ENCODE results near the gene CDH1. TPM values are rescaled to one million over a fixed set of nuclear protein-coding genes. Genes with fewer than 3 reads are reported as not detected.
"Not testable (repeated sequence)": the region's sequence is repeated elsewhere in the genome, so short reads cannot be mapped to it uniquely, and the experiment has no call there.

Gene CDH1
- total RNA-seq, 1 donor from 2014 or later = not detected

DNA sequence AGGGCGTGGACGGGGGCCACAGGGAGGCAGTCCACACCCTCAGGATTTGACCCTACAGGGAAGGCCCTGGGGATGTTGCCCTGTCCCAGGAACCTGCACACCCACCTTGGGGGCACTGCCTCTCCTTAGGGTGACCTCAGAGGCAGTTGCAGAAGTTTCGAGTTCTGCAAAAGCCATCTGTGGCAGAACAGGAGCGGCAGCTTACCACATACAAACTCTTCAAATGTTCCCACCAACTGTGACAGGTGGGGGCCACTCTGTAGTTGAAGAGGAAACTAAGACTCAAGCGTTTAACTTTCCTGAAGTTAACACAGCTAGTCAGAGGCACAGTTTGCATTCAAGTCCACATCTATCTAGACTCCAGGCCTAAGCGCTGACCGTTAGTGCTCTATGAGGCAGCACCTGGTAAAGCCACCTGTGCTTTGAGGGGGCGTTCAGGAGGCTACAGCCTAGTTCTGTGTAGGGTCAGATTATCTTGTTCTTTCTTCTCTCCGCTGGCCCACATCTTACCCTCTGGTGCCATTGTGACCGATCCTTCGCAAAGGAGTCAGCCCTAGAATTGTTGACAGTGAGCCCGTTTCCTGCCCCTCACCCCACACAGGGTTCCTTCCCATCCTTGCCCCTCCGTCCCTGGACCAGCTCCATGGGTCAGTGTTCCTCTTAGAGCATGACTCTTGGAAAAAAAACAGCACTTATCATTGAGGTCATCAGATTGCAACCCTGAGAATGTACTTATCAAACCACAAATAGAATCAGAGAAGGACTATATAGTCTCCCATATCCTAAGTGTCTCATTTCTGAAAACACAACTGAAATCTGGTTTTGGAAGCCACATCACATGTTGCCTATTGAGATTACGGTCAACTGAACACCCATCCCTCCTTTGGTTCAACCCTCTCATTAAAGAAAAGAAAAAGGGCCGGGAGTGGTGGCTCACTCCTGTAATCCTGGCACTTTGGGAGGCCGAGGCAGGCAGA is 45.4 kb downstream of the CDH1 start:
- intact Hi-C loops (cut with DNase I) = no loop called here
- DNase-seq (ENCODE audit: missing footprints) (no peak), ATAC-seq (no peak)

DNA sequence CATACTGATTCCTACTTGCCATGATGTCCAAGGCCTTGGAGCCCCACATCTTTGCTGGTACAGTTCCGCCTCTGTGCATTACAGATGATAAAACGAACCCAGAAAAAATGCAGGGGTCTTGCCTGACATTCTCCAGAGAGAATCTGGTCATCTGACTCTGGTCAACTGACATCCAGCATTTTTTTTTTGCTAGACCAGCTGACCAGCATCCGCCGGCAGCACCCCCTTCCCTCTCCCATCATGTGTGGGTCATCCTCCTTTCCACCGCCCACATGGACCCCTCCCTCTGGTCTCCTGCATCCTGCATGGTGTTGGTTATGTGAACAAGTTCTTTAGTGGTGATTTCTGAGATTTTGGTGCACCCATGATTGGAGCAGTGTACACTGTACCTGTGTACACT is 47.1 kb downstream of the CDH1 start:
- no peak for DNase-seq (ENCODE audit: missing footprints)
- ATAC-seq = no peak
- intact Hi-C loops (cut with DNase I) = no loop called here

DNA sequence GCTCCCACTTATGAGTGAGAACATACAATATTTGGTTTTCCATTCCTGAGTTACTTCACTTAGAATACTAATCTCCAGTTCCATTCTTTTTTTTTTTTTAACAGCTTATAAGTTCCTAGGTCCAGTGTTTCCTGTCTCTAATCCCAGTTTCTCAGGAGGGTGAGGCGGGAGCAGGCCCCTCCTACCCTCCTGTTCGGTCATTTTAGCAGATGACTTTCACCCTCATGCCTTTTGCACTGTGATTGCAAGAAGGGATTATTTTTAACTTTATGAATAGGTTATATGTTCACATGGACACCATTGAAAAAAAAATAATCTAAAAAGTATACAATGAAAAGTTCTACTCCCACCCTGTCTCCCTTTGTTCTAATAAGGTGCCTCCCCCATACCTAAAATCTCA is 47.6 kb downstream of the CDH1 start:
- intact Hi-C loops (cut with DNase I) = no loop called here
- DNase-seq (ENCODE audit: missing footprints) = no peak
- ATAC-seq = no peak

DNA sequence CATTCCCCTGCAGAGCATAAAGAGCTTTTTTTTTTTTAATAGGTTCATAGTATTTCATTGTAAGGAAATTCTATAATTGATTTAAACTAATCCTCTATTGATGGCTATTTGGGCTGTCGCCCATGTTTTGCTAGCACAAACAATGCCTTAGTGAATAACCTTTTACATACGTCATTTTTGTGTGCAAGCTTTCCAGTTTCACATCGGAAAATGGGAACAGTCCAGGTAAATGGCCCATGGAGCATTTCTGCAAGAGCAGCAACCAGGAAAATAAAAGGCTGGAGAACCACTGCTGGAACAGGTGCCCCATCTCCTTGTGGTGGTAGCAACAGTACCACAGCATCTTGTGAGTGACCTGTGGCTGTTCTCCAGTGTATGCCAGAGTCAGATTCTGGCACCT is 48.6 kb downstream of the CDH1 start:
- DNase-seq (ENCODE audit: missing footprints) = no peak
- intact Hi-C loops (cut with DNase I) = no loop called here
- ATAC-seq = no peak

DNA sequence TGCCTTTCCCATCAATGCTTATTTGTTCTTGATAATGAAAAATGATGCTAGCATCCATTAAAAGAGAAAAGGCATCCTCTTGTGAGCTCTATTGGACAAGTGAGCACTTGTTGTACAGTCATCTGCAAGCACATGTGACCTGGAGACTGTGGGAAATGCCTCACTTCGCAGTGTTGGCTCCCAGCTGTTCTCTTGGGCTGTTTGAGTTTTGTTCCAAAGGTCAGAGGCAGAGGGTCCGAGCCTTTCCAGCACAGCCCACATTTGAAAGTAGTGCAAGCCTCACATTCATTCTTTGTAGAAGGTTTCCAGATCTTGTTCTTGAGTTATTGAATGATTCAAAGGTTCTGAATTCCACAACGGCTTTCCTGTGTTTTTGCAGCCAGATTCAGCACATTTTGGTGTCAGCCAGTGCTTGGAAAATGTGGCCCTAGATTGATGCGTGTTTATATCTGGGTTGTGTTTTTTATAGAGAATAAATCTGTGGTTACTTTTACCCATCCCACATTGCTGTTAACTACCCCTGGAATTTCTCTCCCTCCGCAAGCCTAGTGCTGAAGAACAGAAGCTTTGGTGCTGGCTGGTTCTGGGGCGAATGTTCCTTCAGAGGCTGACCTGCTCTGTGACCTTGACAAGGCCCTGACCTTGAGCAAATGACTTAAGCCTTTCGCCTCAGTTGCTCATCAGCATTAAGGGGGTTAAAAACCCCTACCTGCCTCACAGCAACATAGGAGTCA is 49.8 kb downstream of the CDH1 start:
- intact Hi-C loops (cut with DNase I) = no loop called here
- ATAC-seq = no peak
- no peak for DNase-seq (ENCODE audit: missing footprints)

DNA sequence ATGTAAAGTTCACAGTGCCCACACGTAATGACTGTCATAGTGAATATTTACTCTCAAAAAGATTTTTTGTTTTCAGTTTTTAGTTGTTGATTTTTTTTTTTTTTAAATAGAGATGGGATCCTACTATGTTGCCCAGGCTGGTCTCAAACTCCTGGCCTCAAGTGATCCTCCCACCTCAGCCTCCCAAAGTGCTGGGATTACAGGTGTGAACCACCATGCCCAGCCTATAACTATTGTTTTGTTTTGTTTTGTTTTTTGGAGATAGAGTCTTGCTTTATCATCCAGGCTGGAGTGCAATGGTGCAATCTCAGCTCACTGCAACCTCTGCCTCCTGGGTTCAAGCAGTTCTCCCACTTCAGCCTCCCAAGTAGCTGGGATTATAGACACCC is 50.3 kb downstream of the CDH1 start:
- DNase-seq (ENCODE audit: missing footprints); ATAC-seq; intact Hi-C loops (cut with DNase I): not testable (repeated sequence)

DNA sequence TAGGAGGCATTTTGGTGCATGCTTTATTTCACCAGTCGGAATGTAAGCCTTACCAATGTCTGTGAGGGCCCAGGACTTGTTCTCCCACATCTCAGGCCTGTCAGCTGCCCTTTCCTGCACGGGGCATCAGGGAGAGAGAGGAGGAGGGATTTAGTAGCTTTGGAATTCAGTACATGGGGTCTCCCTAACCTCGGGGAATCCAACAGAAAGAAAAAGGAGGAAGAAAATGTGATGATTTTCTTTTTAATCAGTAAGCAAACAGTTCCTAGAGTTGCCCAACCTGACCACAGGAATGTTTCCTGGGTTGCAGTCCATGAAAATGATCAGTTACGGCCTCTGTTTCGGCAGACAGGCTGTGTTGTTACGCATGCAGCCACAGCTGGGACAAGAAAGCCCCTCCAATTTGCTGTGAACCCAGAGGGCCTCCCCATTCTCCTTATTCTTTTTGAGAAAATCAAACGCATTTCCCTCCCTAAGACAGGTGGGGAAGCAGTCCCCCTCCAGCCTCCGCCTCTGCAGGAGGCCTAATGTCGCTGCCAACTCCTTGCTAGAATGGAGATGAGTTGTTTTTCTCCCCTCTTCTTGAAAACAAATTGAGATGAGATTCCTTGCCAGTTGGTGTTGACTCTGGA is 53.2 kb downstream of the CDH1 start:
- DNase-seq (ENCODE audit: missing footprints) = no peak
- intact Hi-C loops (cut with DNase I) = no loop called here
- ATAC-seq = no peak

DNA sequence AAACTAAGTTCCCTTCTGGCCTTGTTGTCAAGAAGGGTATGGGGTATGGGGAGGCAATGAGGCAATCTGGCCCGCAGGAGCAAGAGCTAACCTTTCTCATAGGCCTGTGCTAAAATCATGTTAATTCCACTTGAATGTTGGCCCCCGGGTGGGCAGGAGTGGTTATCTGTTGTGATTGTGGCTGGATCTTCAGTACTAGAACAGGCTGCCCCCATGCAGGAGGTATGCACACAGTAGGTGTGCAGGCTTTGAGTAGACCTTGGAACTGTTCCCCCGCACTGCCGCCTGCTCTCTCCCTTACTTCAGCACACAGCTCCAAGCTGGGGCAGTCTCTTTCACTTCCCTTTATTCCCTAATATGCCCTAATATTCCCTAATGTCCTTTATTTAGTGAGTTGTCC is 53.9 kb downstream of the CDH1 start:
- DNase-seq (ENCODE audit: missing footprints) = no peak
- ATAC-seq = no peak
- intact Hi-C loops (cut with DNase I) = no loop called here

DNA sequence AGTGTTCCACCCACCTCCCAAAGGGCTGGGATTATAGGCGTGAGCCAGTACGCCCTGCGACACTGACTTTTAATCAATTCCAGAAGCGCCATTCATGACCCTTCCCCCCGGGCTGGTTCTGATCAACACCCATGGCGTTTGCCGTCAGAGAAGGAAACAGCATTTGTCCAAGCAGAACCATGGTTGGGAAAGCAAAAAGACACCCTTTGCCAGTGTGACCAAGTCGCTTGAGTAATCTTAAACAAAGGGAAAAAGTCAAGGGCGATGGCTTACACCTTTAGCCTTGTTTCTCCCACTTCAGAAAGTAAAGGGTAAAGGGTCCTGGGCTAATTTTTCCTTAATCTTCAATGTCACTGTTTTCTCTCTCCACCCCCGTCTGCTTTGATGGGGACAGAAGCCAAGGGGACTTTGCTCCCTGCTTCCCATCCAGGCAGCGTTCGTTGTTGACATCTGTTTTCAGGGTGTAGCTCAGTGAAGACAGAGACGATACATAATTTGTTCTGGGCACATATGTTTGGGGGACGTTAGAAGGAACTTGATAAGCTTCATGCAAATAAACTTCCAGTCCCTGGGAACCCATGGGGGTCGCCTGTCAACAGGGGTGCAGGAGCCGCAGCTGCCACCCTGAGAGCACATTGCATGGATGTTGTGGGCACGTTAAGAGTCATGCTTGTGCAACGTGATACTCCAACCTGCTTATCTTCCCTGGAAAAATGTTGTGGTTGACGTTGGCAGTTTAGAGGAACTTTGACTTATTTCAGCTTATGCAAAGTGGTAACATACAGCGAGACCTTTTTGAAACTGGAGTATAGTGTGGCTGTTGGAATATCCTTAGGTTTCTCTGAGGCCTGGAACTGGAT is 55.6 kb downstream of the CDH1 start:
- intact Hi-C loops (cut with DNase I) = no loop called here
- DNase-seq (ENCODE audit: missing footprints) (no peak), ATAC-seq (no peak)

DNA sequence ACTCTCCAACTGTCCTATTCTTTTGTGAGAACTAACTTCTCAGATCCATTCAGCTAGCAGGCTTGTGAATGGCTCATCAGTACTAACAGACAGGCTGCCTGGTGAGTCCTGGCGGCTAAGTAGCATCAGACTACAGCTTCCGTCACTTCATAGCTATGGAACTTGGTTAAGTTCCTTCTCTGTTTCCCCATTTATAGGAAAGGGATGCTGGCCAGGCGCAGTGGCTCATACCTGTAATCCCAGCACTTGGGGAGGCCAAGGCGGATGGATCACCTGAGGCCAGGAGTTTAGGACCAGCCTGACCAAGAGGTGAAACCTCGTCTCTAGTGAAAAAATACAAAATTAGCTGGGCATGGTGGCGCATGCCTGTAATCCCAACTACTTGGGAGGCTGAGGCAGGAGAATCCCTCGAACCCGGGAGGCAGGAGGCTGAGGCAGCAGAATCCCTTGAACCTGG is 56.3 kb downstream of the CDH1 start:
- ATAC-seq (no peak), DNase-seq (ENCODE audit: missing footprints) (no peak)
- intact Hi-C loops (cut with DNase I) = no loop called here

DNA sequence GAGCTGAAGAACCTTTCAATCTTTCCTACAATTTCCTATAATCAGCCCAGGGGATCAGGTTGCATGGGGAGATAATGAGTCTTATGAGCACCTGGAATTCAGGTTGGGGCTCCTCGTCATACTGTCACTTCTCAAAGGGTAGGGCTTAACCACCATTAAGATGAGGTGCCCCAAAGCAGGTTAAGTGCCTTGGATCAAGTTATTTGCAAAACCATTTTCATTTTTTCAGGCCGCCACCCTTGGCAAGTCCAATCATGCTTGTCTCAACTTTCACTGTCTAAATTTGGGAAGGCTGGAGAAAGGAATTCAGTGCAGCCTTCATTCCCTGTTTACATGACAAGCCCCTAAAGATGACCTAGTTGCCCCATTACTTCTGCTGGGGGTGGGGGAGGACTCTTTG is 61.3 kb downstream of the CDH1 start:
- ATAC-seq (no peak), DNase-seq (ENCODE audit: missing footprints) (no peak)
- intact Hi-C loops (cut with DNase I) = no loop called here

DNA sequence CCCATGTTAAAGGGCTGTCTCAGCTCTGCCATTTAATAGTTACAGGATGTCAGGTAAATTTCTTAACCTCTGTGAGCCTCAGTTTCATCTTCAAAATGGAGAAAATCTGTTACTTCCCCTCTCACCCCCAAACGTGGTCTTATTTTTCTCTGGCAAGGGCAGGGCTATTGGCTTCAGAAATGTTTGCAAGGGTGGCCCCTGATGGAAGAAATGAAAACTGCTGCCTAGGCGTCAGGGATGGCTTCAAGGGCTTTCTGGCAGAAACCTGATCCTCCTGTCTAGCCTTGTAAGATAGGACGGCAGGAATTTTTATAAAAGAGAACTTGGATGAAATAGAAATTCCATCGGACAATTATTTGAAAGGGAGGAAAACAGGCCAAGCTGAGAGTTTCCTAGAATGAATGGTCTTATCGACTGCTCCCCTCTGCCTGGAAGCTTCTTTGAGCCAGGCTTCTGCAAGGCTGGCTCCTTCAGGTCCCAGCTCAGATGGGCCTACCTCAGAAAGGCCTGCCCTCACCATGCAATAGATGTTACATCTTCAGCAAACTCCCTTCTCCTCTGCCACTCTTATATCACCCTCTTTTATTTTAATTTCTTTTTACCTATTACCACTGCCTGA is 63.3 kb downstream of the CDH1 start:
- intact Hi-C loops (cut with DNase I) = loop anchor here (2.0 to 10.0 kb wide), 2 partner anchors 96 to 272 kb away; no protein-coding TSS in a partner anchor
- no peak for ATAC-seq
- DNase-seq (ENCODE audit: missing footprints) = no peak

DNA sequence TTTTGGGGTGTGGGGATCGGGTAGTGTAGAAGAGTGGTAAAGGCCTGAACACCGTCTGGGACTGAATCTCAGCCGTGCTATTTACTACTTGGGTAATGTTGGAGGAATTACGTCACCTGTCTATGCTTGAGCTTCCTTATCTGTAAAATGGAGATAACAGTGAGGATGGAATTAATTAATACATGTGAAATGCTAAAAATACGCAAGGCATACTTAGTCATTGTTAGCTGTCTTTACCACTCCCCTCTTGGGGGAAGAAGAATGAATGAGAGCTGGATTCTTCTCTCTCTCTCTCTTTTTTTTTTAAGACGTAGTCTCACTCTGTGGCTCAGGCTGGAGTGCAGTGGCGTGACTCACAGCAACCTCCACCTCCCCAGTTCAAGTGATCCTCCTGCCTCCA is 65.1 kb downstream of the CDH1 start:
- intact Hi-C loops (cut with DNase I) = loop anchor here (10.0 kb wide), 1 partner anchor 97 kb away; no protein-coding TSS in a partner anchor
- ATAC-seq = no peak
- no peak for DNase-seq (ENCODE audit: missing footprints)

DNA sequence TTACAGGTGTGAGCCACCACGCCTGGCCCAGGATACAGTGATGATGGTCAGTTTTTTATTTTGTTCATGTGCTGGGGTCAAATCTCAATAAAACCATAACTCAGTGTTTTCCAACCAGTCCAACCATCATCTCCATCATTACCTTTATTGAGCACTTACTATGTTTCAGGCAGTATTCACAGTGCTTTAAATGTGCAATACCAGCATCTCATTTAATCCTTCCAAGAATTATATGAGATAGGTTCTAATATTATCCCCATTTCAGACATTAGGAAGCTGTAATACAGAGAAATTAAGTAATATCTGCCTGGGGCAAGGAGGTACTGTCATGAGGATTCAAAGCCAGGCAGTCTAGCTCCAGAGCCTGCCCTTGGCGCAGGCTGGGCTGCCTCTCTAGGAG is 69.3 kb downstream of the CDH1 start:
- intact Hi-C loops (cut with DNase I) = loop anchor here (10.0 kb wide), 1 partner anchor 102 kb away; no protein-coding TSS in a partner anchor
- ATAC-seq (no peak), DNase-seq (ENCODE audit: missing footprints) (no peak)

DNA sequence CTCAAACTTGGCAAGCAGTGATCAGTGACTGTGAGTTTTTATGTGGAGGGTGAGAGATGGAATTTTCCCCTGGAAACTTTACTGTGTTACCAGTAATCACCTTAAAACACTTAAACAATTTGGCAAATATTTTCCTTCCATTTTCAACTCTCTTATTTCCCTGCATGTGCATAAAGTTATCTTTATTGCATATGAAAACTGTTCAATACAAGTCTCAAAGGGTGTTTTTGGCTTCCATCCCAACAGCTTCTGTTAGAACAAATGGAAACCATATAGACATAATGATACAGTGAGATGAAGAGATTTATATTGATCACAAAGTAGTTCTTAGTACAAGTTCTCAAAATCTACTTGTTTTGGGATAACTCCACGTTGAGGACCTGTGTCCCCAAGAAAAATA is 69.9 kb downstream of the CDH1 start:
- ATAC-seq (no peak), DNase-seq (ENCODE audit: missing footprints) (no peak)
- intact Hi-C loops (cut with DNase I) = loop anchor here (10.0 kb wide), 1 partner anchor 102 kb away; no protein-coding TSS in a partner anchor

DNA sequence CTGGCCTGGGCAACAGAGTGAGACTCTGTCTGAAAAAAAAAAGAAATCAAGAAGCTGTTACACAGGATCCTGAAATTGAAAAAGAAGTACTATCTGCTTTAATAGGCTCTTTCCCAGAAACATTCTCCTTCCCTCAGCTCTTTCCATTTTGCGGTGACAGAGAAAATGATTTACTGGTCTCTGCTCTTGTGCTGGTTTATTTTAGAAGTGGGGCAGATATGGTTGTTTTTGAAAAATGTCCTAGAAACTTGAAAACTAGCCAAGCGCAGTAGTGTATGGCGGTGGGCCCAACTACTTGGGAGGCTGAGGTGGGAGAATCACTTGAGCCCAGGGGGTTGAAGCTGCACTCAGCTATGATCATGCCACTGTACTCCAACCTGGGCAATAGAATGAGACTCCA is 77.4 kb downstream of the CDH1 start:
- intact Hi-C loops (cut with DNase I) = no loop called here
- ATAC-seq (no peak), DNase-seq (ENCODE audit: missing footprints) (no peak)

DNA sequence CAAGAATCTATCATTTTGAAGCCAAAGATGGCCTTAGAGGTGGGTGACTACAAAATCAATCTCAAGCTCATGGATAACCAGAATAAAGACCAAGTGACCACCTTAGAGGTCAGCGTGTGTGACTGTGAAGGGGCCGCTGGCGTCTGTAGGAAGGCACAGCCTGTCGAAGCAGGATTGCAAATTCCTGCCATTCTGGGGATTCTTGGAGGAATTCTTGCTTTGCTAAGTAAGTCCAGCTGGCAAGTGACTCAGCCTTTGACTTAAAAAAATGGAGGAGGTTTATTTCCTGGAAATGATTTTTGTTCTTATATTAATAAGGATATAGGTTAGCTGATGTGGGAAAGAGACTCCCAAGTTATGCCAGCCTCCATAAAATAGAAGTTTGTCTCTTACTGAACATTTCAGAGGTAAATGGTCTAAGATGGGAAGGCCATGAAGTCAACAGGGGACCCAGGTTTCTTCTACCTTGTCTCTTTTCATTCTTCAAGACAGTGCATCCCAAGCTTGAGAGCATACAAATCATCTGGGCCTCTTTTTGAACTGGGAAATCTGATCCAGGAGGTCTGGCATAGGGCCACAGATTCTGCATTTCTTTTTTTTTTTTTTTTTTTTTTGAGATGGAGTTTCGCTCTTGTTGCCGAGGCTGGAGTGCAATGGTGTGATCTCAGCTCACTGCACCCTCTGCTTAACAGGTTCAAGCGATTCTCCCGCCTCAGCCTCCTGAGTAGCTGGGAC is 86.5 kb downstream of the CDH1 start:
- no peak for DNase-seq (ENCODE audit: missing footprints)
- ATAC-seq = no peak
- intact Hi-C loops (cut with DNase I) = no loop called here
